Vagina (tissue), 2 donors: ENCODE data around the gene XYLB. TPM values are rescaled to one million over a fixed set of nuclear protein-coding genes. Genes with fewer than 3 reads are reported as not detected.

Experiments used
- DNase-seq, 2 donors: peaks; one replicate each; pipeline ENCODE4 v3.0.0-alpha.2; 2017; ENCODE audit errors: extremely low spot score in 2 of 2
- H3K27ac ChIP-seq: fragments of 200-600 bp; sonication (generic); one replicate; pipeline ENCODE4 v1.5.1; 2019
- H3K27me3 ChIP-seq: fragments of 200-600 bp; sonication (generic); one replicate; pipeline ENCODE4 v1.5.1; 2019
- H3K36me3 ChIP-seq, 2 donors: fragments of 200-600 bp; sonication (generic); one replicate each; pipeline ENCODE4 v1.5.1; 2017 to 2019
- H3K4me1 ChIP-seq: fragments of 200-600 bp; sonication (generic); one replicate; pipeline ENCODE4 v1.5.1; 2019
- H3K4me3 ChIP-seq, 2 donors: fragments of 200-600 bp; sonication (generic); 1 replicate in 1 of 2; 2 replicates in 1 of 2; pipeline ENCODE4 v1.5.1; 2016 to 2019
- H3K9me3 ChIP-seq: fragments of 200-600 bp; sonication (generic); one replicate; pipeline ENCODE4 v1.5.1; 2019
- POLR2A ChIP-seq, 2 donors: fragments of 450-650 bp; IDR thresholded peaks; one replicate each; pipeline ENCODE4 v1.6.1; 2017; ENCODE audit warnings: antibody characterized with exemption in 2 of 2, mild to moderate bottlenecking in 2 of 2, moderate library complexity in 2 of 2
- POLR2AphosphoS5 ChIP-seq, 2 donors: sonication (generic); formaldehyde crosslinking; IDR thresholded peaks; one replicate each; pipeline ENCODE4 v1.9.0; 2017; ENCODE audit warnings: antibody characterized with exemption in 2 of 2, mild to moderate bottlenecking in 2 of 2, low read depth in 1 of 2; ENCODE audit not compliant: insufficient read depth in 1 of 2
- intact Hi-C: fragments of 100-400 bp; cut with DNase I; formaldehyde crosslinking; loops from one replicate; pipeline ENCODE4 v1.15.1; 2023
- small RNA-seq: library from RNA; depleted of rRNA; stranded (forward); fragments of <200 nt; gene quantifications from one replicate; pipeline ENCODE3, GENCODE V24; 2016
- total RNA-seq: library from RNA; depleted of rRNA; stranded (reverse); fragments of >200 nt; gene quantifications from one replicate; pipeline ENCODE4 v1.2.3, GENCODE V29; 2016
- TF ChIP-seq, protein P1 (sequence below), 3 experiments: fragments of 450-650 bp in 2 of 3; fragments of 200-600 bp in 1 of 3; sonication (generic) in 1 of 3; IDR thresholded peaks; one replicate each; pipeline ENCODE4 v1.5.1; 2017 to 2019; ENCODE audit warnings: antibody characterized with exemption in 3 of 3, mild to moderate bottlenecking in 2 of 3, moderate library complexity in 2 of 3

XYLB gene
- total RNA-seq, 1 donor from 2014 or later = 3.4 TPM

DNA sequence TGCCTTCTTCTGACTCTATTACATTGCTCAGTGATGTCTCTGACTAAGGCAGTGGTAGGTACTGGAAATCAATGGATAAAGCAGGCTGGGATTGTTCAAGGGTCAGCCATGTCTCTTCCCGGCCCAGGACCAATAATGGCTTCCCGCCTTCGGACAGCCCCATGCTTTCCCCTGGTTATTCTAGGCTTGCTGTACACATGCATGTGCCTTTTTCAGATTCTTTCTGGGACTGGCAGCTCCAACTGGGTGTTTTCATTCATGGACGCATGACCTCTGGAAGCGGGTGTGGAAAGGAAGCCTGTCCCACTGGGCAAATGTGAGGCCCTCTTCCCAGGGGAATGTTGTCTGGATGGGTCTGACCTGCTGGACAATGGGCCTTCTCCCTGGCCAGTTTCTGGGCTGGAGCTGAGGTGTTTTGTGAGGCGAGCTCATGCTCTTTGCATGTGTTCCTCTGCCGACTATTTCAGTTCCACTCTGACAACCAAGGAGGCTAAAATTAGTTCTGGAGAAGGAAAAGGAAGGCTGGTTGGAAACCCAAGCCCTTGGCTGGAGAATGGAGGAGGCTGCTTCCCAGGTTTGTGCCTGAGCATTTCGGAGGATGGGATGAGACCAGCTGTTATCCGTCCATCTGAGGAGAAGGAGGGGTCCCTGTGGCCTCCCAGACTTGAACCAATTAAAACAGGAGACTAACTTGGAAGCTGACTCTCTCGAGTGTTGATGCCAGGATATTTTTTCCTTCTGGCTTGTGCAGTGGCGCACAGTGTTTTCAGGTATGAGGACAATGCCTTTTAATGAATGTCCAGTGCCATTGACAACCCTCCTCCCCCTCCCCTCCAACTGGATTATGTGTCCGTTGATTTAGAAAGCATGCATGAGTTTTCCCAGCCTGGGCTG is 114.0 kb downstream of the XYLB start:
- Histone ChIP-seq H3K4me1 (peaks cover 57% of the 10 kb centered on the region), H3K36me3 (no peaks in the 10 kb centered on the region), H3K4me3 (no peak overlapping the region), H3K9me3 (no peaks in the 10 kb centered on the region), H3K27me3 (no peaks in the 10 kb centered on the region), H3K27ac (peak overlapping the region; percentile 31)
- TF ChIP-seq POLR2A (IDR thresholded peaks at IDR 0.05) (no peak), POLR2AphosphoS5 (IDR thresholded peaks at IDR 0.05; ENCODE audit: insufficient read depth in 1 of 2, low read depth in 1 of 2) (no peak)
- TF ChIP-seq, protein P1, sequence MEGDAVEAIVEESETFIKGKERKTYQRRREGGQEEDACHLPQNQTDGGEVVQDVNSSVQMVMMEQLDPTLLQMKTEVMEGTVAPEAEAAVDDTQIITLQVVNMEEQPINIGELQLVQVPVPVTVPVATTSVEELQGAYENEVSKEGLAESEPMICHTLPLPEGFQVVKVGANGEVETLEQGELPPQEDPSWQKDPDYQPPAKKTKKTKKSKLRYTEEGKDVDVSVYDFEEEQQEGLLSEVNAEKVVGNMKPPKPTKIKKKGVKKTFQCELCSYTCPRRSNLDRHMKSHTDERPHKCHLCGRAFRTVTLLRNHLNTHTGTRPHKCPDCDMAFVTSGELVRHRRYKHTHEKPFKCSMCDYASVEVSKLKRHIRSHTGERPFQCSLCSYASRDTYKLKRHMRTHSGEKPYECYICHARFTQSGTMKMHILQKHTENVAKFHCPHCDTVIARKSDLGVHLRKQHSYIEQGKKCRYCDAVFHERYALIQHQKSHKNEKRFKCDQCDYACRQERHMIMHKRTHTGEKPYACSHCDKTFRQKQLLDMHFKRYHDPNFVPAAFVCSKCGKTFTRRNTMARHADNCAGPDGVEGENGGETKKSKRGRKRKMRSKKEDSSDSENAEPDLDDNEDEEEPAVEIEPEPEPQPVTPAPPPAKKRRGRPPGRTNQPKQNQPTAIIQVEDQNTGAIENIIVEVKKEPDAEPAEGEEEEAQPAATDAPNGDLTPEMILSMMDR (IDR thresholded peaks at IDR 0.05) = no peak
- intact Hi-C loops = no loop called here
- DNase-seq = no peak

Small RNA genes within 50 kb of the gene (small RNA-seq; reads per million reads assigned to genes)
- gene RNU6-235P = not detected

Other genes starting within 250 kb of the XYLB start
- gene ACAA1, start 209.7 kb upstream of the XYLB start, total RNA-seq = 53.0 TPM
- 45.9 TPM for gene MYD88, start 208.1 kb upstream of the XYLB start, total RNA-seq
- gene OXSR1, start 181.2 kb upstream of the XYLB start, total RNA-seq = 22.8 TPM
- gene SLC22A13, start 81.0 kb upstream of the XYLB start, total RNA-seq = not detected
- gene SLC22A14, start 64.5 kb upstream of the XYLB start, total RNA-seq = 0.49 TPM
- 3.7 TPM for gene ACVR2B, start 107.1 kb downstream of the XYLB start, total RNA-seq
- 8.8 TPM for gene EXOG, start 149.6 kb downstream of the XYLB start, total RNA-seq